Immature natural killer cell (primary cell): ENCODE results near the gene BRS3. TPM values are rescaled to one million over a fixed set of nuclear protein-coding genes. Genes with fewer than 3 reads are reported as not detected.

Experiments
- polyA plus RNA-seq, 3 donors: library from polyadenylated mRNA; unstranded; fragments of 300-500 nt; fragmentation: Illumina TruSeq; gene quantifications; one replicate each; pipeline ENCODE4 v1.2.3, GENCODE V29; 2021

Gene BRS3
- polyA plus RNA-seq, 3 donors from 2014 or later = not detected

Other genes with a start within 250 kb of the BRS3 start
- gene MAP7D3, start 236.5 kb upstream of the BRS3 start, polyA plus RNA-seq = 1 to 10 TPM in 2 of 3 donors, under 1 TPM in 1; 0.12 to 4.2 (median 2.7) TPM
- gene ADGRG4, start 187.0 kb upstream of the BRS3 start, polyA plus RNA-seq = not detected
- gene HTATSF1, start 9.6 kb downstream of the BRS3 start, polyA plus RNA-seq = 10 to 100 TPM; 32.7 to 59.3 (median 39.6) TPM
- not detected for gene VGLL1, start 44.3 kb downstream of the BRS3 start, polyA plus RNA-seq
- under 1 TPM; 0.21 to 0.63 (median 0.37) TPM for gene CD40LG, start 160.2 kb downstream of the BRS3 start, polyA plus RNA-seq